HCT116 (cell line): ENCODE results near the gene PIK3R4. TPM values are rescaled to one million over a fixed set of nuclear protein-coding genes. Genes with fewer than 3 reads are reported as not detected.

Experiments used
- ATAC-seq: fragments of 200-7000 bp; cut with Tn5 transposase; 2 replicates; pipeline ENCODE4 v1.9.1; 2020; ENCODE audit warnings: mild to moderate bottlenecking, moderate library complexity
- BruUV-seq: library from RNA; stranded (reverse); fragments of 400-500 nt; replicated peaks from 2 replicates; lab custom pipeline; 2021; lab: Mats Ljungman, UMichigan
- CTCF ChIA-PET: fragments of 300-600 bp; sonication (Branson Sonifier 250); formaldehyde crosslinking; loops from one replicate; lab custom pipeline; 2021; ENCODE audit warnings: antibody characterized with exemption; lab: Charles Lee
- POLR2A ChIA-PET: fragments of 300-600, 350-600 bp; sonication (Branson Sonifier 250); formaldehyde crosslinking; loops from one replicate; lab custom pipeline; 2021; ENCODE audit warnings: antibody characterized with exemption; lab: Charles Lee
- RAD21 ChIA-PET, 2 experiments: fragments of 300-600 bp; sonication (Branson Sonifier 250); formaldehyde crosslinking; loops; one replicate each; lab custom pipeline; 2023; ENCODE audit warnings: low total read pairs in 2 of 2; ENCODE audit not compliant: uncharacterized antibody in 2 of 2, unreplicated experiment in 2 of 2, low non-redundant PET in 1 of 2; lab: Charles Lee
- DNase-seq: peaks from one replicate; pipeline ENCODE4 v3.0.0-alpha.2; 2010; ENCODE audit warnings: low read depth, low spot score
- H2AFZ ChIP-seq: fragments of 200-600 bp; shearing (Covaris generic), sonication (generic); 2 replicates; pipeline ENCODE4 v1.6.1; 2017; ENCODE audit warnings: low read depth, mixed run types, mixed read lengths, antibody characterized with exemption, low read length; ENCODE audit not compliant: poor library complexity, severe bottlenecking
- H3K27ac ChIP-seq: 2 replicates; pipeline ENCODE4 v1.5.1; 2012; ENCODE audit warnings: low read depth, low read length
- H3K27me3 ChIP-seq: fragments of 200-600 bp; sonication (generic); 2 replicates; pipeline ENCODE4 v1.6.1; 2016; ENCODE audit warnings: mixed run types, low read length, mixed read lengths; ENCODE audit not compliant: insufficient read depth
- H3K36me3 ChIP-seq, 2 experiments: fragments of 200-500 bp in 1 of 2; fragments of 200-600 bp in 1 of 2; sonication (Bioruptor generic) in 1 of 2; sonication (generic) in 1 of 2; 2 replicates each; pipeline versions ENCODE4 v1.5.1 to v1.6.1; 2014 to 2016; ENCODE audit warnings: low read length in 2 of 2, inconsistent platforms in 1 of 2, mixed read lengths in 1 of 2, mixed run types in 1 of 2; ENCODE audit not compliant: insufficient read depth in 2 of 2, control insufficient read depth in 1 of 2
- H3K4me1 ChIP-seq, 2 experiments: fragments of 200-600 bp in 1 of 2; sonication (generic) in 1 of 2; 2 replicates each; pipeline versions ENCODE4 v1.5.1 to v1.6.1; 2012 to 2017; ENCODE audit warnings: low read length in 2 of 2, inconsistent platforms in 1 of 2, mild to moderate bottlenecking in 1 of 2, mixed read lengths in 1 of 2, mixed run types in 1 of 2, moderate library complexity in 1 of 2; ENCODE audit not compliant: insufficient read depth in 2 of 2, control insufficient read depth in 1 of 2
- H3K4me2 ChIP-seq: fragments of 200-600 bp; sonication (generic); 2 replicates; pipeline ENCODE4 v1.6.1; 2017; ENCODE audit warnings: mixed run types, low read length, mixed read lengths
- H3K4me3 ChIP-seq, 2 experiments: fragments of 200-600 bp in 1 of 2; sonication (generic) in 1 of 2; replicated peaks in 1 of 2; 2 replicates each; pipeline ENCODE4 v1.5.1; 2011 to 2016; ENCODE audit warnings: low read length in 2 of 2, control low read depth in 1 of 2, low read depth in 1 of 2, mild to moderate bottlenecking in 1 of 2, mixed read lengths in 1 of 2, mixed run types in 1 of 2
- H3K79me2 ChIP-seq: fragments of 200-600 bp; sonication (generic); 2 replicates; pipeline ENCODE4 v1.6.1; 2017; ENCODE audit warnings: mild to moderate bottlenecking, mixed run types, low read length, moderate library complexity, mixed read lengths; ENCODE audit not compliant: insufficient read depth
- H3K9ac ChIP-seq: fragments of 200-600 bp; sonication (generic); 2 replicates; pipeline ENCODE4 v1.6.1; 2016; ENCODE audit warnings: low read length, mixed read lengths
- H3K9me2 ChIP-seq: fragments of 200-600 bp; sonication (generic), shearing (Covaris generic); 2 replicates; pipeline ENCODE4 v1.6.1; 2017; ENCODE audit warnings: mixed run types, mild to moderate bottlenecking, moderate library complexity; ENCODE audit not compliant: insufficient read depth
- H3K9me3 ChIP-seq, 2 experiments: fragments of 200-500 bp in 1 of 2; fragments of 200-600 bp in 1 of 2; sonication (Bioruptor generic) in 1 of 2; sonication (generic) in 1 of 2; 2 replicates each; pipeline ENCODE4 v1.6.1; 2014 to 2017; ENCODE audit warnings: low read length in 2 of 2, mixed read lengths in 2 of 2, inconsistent platforms in 1 of 2, low read depth in 1 of 2, mild to moderate bottlenecking in 1 of 2, mixed run types in 1 of 2, moderate library complexity in 1 of 2; ENCODE audit not compliant: control insufficient read depth in 1 of 2, insufficient read depth in 1 of 2
- H4K20me1 ChIP-seq: fragments of 200-600 bp; sonication (generic), shearing (Covaris generic); 2 replicates; pipeline ENCODE4 v1.6.1; 2017; ENCODE audit warnings: mixed run types, mild to moderate bottlenecking, moderate library complexity; ENCODE audit not compliant: insufficient read depth
- CTCF ChIP-seq, 3 experiments: fragments of 200-600 bp in 1 of 3; sonication (generic) in 1 of 3; IDR thresholded peaks in 2 of 3; conservative IDR thresholded peaks in 1 of 3; 2 replicates each; pipeline ENCODE4 v1.5.1; 2012 to 2017; ENCODE audit warnings: low read depth in 2 of 3, low read length in 2 of 3, antibody characterized with exemption in 1 of 3, borderline replicate concordance in 1 of 3, control low read depth in 1 of 3, mild to moderate bottlenecking in 1 of 3, mixed read lengths in 1 of 3, mixed run types in 1 of 3, moderate library complexity in 1 of 3; ENCODE audit not compliant: insufficient read depth in 1 of 3
- EGR1 ChIP-seq: IDR thresholded peaks from 2 replicates; pipeline ENCODE4 v1.6.1; 2012; ENCODE audit warnings: low read depth
- ELF1 ChIP-seq: IDR thresholded peaks from 2 replicates; pipeline ENCODE4 v1.6.1; 2012; ENCODE audit warnings: low read depth, borderline replicate concordance
- EZH2 ChIP-seq: fragments of 200-600 bp; sonication (generic); IDR thresholded peaks from 2 replicates; pipeline ENCODE4 v1.6.1; 2017; ENCODE audit warnings: antibody characterized with exemption, mixed run types
- JUND ChIP-seq: IDR thresholded peaks from 2 replicates; pipeline ENCODE4 v1.6.1; 2012
- POLR2A ChIP-seq: IDR thresholded peaks from 2 replicates; pipeline ENCODE4 v1.7.0; 2011; ENCODE audit warnings: borderline replicate concordance; ENCODE audit not compliant: insufficient read depth, insufficient read length; ENCODE audit errors: extremely low read depth
- POLR2AphosphoS5 ChIP-seq: IDR thresholded peaks from 2 replicates; pipeline ENCODE4 v1.6.1; 2011; ENCODE audit warnings: mild to moderate bottlenecking, low read depth, low read length, moderate library complexity
- RAD21 ChIP-seq: IDR thresholded peaks from 2 replicates; pipeline ENCODE4 v1.6.1; 2012; ENCODE audit warnings: low read depth, mild to moderate bottlenecking
- SIN3A ChIP-seq: IDR thresholded peaks from 2 replicates; pipeline ENCODE4 v1.6.1; 2012; ENCODE audit warnings: low read depth
- TCF7L2 ChIP-seq: IDR thresholded peaks from 2 replicates; pipeline ENCODE4 v1.7.0; 2011; ENCODE audit warnings: borderline replicate concordance, inconsistent platforms; ENCODE audit not compliant: insufficient read depth, insufficient read length; ENCODE audit errors: extremely low read depth
- YY1 ChIP-seq: IDR thresholded peaks from 2 replicates; pipeline ENCODE4 v1.6.1; 2011; ENCODE audit warnings: low read length, low read depth, moderate library complexity, mild to moderate bottlenecking; ENCODE audit not compliant: insufficient replicate concordance; ENCODE audit errors: extremely low read depth
- ZBTB33 ChIP-seq: IDR thresholded peaks from 2 replicates; pipeline ENCODE4 v1.6.1; 2011; ENCODE audit warnings: mild to moderate bottlenecking, low read length, moderate library complexity; ENCODE audit not compliant: insufficient replicate concordance; ENCODE audit errors: extremely low read depth
- ZFX ChIP-seq: fragments of 450-650 bp; IDR thresholded peaks from 2 replicates; pipeline ENCODE4 v1.6.1; 2017
- ZNF274 ChIP-seq: fragments of 200-500 bp; sonication (Bioruptor generic); IDR thresholded peaks from 2 replicates; pipeline ENCODE4 v1.6.1; 2014; ENCODE audit warnings: mild to moderate bottlenecking, low read depth, low read length, inconsistent platforms
- intact Hi-C: fragments of 100-400 bp; cut with micrococcal nuclease; formaldehyde crosslinking; loops from 2 replicates; pipeline ENCODE4 v1.10.0; 2022
- total RNA-seq: library from RNA; stranded (reverse); gene quantifications from one replicate; pipeline ENCODE4 v1.2.1, GENCODE V29; 2021; ENCODE audit not compliant: unreplicated experiment

PIK3R4 gene
- total RNA-seq, 1 experiment from 2014 or later = 23.5 TPM

GRCh38 chr3:130705501-130705900, 41.1 kb downstream of the PIK3R4 start:
- CTCF ChIA-PET = no interaction called here
- POLR2A ChIA-PET = no interaction called here
- no peaks in the 10 kb centered on the region for H4K20me1 ChIP-seq
- no peaks in the 10 kb centered on the region; a peak in 1 of 4 replicates for H3K36me3 ChIP-seq
- H3K27ac ChIP-seq = no peak overlapping the region
- H3K79me2 ChIP-seq = no peaks in the 10 kb centered on the region
- H3K4me1 ChIP-seq = no peaks in the 10 kb centered on the region
- no peak overlapping the region for H3K4me3 ChIP-seq
- no peaks in the 10 kb centered on the region for H3K27me3 ChIP-seq
- no TSS peak for BruUV-seq
- no peaks in the 10 kb centered on the region for H3K9me3 ChIP-seq
- ATAC-seq = no peak
- no peak for TF ChIP-seq EGR1
- no peak for TF ChIP-seq POLR2AphosphoS5
- TF ChIP-seq RAD21 = no peak
- TF ChIP-seq ZNF274 = no peak
- no peak for TF ChIP-seq YY1
- TF ChIP-seq EZH2 = no peak
- no peak for TF ChIP-seq ELF1
- no peak for TF ChIP-seq CTCF (IDR thresholded peaks at IDR 0.05 in 2 of 3, conservative IDR thresholded peaks at IDR 0.05 in 1 of 3; ENCODE audit: borderline replicate concordance in 1 of 3, insufficient read depth in 1 of 3, low read depth in 2 of 3, low read length in 2 of 3)
- TF ChIP-seq, all 23 proteins: peak for 0
- intact Hi-C loops = no loop called here
- no peak overlapping the region for H3K9ac ChIP-seq
- H2AFZ ChIP-seq = no peak overlapping the region
- DNase-seq = no peak
- no peaks in the 10 kb centered on the region for H3K9me2 ChIP-seq
- RAD21 ChIA-PET = no interaction called here
- no peak overlapping the region for H3K4me2 ChIP-seq

GRCh38 chr3:130702985-130703384, 43.6 kb downstream of the PIK3R4 start:
- Histone ChIP-seq H3K4me2 (no peak overlapping the region), H3K79me2 (no peaks in the 10 kb centered on the region), H2AFZ (no peak overlapping the region), H3K4me1 (no peaks in the 10 kb centered on the region), H3K9me3 (no peaks in the 10 kb centered on the region), H3K27ac (no peak overlapping the region), H3K9ac (no peak overlapping the region), H3K27me3 (no peaks in the 10 kb centered on the region), H3K36me3 (peaks cover 0 to 9% of the 10 kb centered on the region in 2 experiments; a peak in 2 of 4 replicates), H3K4me3 (no peak overlapping the region), H3K9me2 (no peaks in the 10 kb centered on the region), H4K20me1 (no peaks in the 10 kb centered on the region)
- CTCF ChIA-PET = no interaction called here
- POLR2A ChIA-PET = no interaction called here
- no TSS peak for BruUV-seq
- DNase-seq = no peak
- ATAC-seq = no peak
- RAD21 ChIA-PET = no interaction called here
- intact Hi-C loops = no loop called here
- no peak for TF ChIP-seq ZNF274
- TF ChIP-seq ZFX = no peak
- no peak for TF ChIP-seq CTCF (IDR thresholded peaks at IDR 0.05 in 2 of 3, conservative IDR thresholded peaks at IDR 0.05 in 1 of 3; ENCODE audit: borderline replicate concordance in 1 of 3, insufficient read depth in 1 of 3, low read depth in 2 of 3, low read length in 2 of 3)
- TF ChIP-seq ZBTB33 = no peak
- TF ChIP-seq POLR2A = no peak
- TF ChIP-seq ELF1 = no peak
- TF ChIP-seq SIN3A = no peak
- no peak for TF ChIP-seq TCF7L2
- no peak for TF ChIP-seq JUND
- TF ChIP-seq POLR2AphosphoS5 = no peak
